CD4-positive, alpha-beta T cell (primary cell): Measurements from ENCODE around the gene PPP2R2B. TPM values are rescaled to one million over a fixed set of nuclear protein-coding genes. Genes with fewer than 3 reads are reported as not detected.

ENCODE experiments used
- ATAC-seq: fragments of 200-7000 bp; cut with Tn5 transposase; one replicate; pipeline ENCODE4 v1.10.0; 2022; ENCODE audit warnings: mild to moderate bottlenecking; ENCODE audit not compliant: poor library complexity
- CTCF ChIA-PET: fragments of 350-600 bp; sonication (Branson Sonifier 250); formaldehyde crosslinking; loops from one replicate; lab custom pipeline; 2021; ENCODE audit warnings: antibody characterized with exemption, inconsistent platforms; lab: Charles Lee
- POLR2A ChIA-PET: fragments of 350-600 bp; sonication (Branson Sonifier 250); formaldehyde crosslinking; loops from one replicate; lab custom pipeline; 2021; ENCODE audit warnings: antibody characterized with exemption, inconsistent platforms; lab: Charles Lee
- DNase-seq, 14 experiments: peaks; one replicate each; pipeline ENCODE4 v3.0.0-alpha.2; 2013 to 2020; ENCODE audit warnings: mixed read lengths in 2 of 14
- H3K27ac ChIP-seq, 2 donors: one replicate each; pipeline versions ENCODE4 v1.5.1 to v1.7.0; 2013; ENCODE audit warnings: low read length in 2 of 2, low read depth in 1 of 2, mild to moderate bottlenecking in 1 of 2
- H3K27me3 ChIP-seq, 2 experiments: 1 replicate in 1 of 2; 2 replicates in 1 of 2; pipeline versions ENCODE4 v1.6.1 to v1.7.0; 2013; ENCODE audit warnings: low read length in 2 of 2, control low read depth in 1 of 2, mild to moderate bottlenecking in 1 of 2, moderate library complexity in 1 of 2; ENCODE audit not compliant: insufficient read depth in 2 of 2, control insufficient read depth in 1 of 2
- H3K36me3 ChIP-seq: one replicate; pipeline ENCODE4 v1.6.1; 2013; ENCODE audit warnings: low read length, control low read depth; ENCODE audit not compliant: insufficient read depth
- H3K4me1 ChIP-seq: one replicate; pipeline ENCODE4 v1.6.1; 2013; ENCODE audit warnings: low read length, control low read depth; ENCODE audit not compliant: insufficient read depth
- H3K4me3 ChIP-seq: one replicate; pipeline ENCODE4 v1.5.1; 2013; ENCODE audit warnings: mild to moderate bottlenecking, low read length, moderate library complexity
- H3K9me3 ChIP-seq, 2 experiments: 1 replicate in 1 of 2; 2 replicates in 1 of 2; pipeline versions ENCODE4 v1.6.1 to v1.7.0; 2013; ENCODE audit warnings: low read length in 2 of 2, mild to moderate bottlenecking in 2 of 2, control low read depth in 1 of 2, moderate library complexity in 1 of 2; ENCODE audit not compliant: control insufficient read depth in 1 of 2, insufficient read depth in 1 of 2
- H3K27ac Mint-ChIP-seq: one replicate; pipeline ENCODE4 v1.8.0; 2020; ENCODE audit warnings: mixed read lengths
- H3K27me3 Mint-ChIP-seq: one replicate; pipeline ENCODE4 v1.8.0; 2021; ENCODE audit warnings: mixed read lengths
- H3K36me3 Mint-ChIP-seq: one replicate; pipeline ENCODE4 v1.8.0; 2021; ENCODE audit warnings: low read depth, mixed read lengths
- H3K4me1 Mint-ChIP-seq: one replicate; pipeline ENCODE4 v1.8.0; 2021; ENCODE audit warnings: low read depth, mixed read lengths
- H3K4me3 Mint-ChIP-seq: one replicate; pipeline ENCODE4 v1.8.0; 2020; ENCODE audit warnings: mild to moderate bottlenecking, mixed read lengths
- H3K9me3 Mint-ChIP-seq: one replicate; pipeline ENCODE4 v1.8.0; 2020; ENCODE audit warnings: mixed read lengths
- intact Hi-C, 2 experiments: fragments of 100-400 bp; cut with DNase I in 1 of 2; cut with micrococcal nuclease in 1 of 2; formaldehyde crosslinking; loops; one replicate each; pipeline versions ENCODE4 v1.15.1 to v1.9.0; 2023 to 2025; cut with DNase I, micrococcal nuclease
- total RNA-seq, 174 experiments: library from RNA in 2 of 174; stranded (reverse) in 2 of 174; gene quantifications; one replicate each; pipeline ENCODE4 v1.2.3 and lab custom pipeline; 2021 to 2026
- TF ChIP-seq, protein P1 (sequence below): fragments of 200-600 bp; IDR thresholded peaks from one replicate; pipeline ENCODE4 v1.8.0; 2022; ENCODE audit warnings: antibody characterized with exemption, mild to moderate bottlenecking

Gene PPP2R2B
- total RNA-seq, 2 experiments from 2014 or later = 4.1 to 4.2 TPM

- Histone ChIP-seq H3K36me3 (no peaks in the 10 kb centered on the region), H3K9me3 (peaks cover 0 to 3% of the 10 kb centered on the region in 2 experiments), H3K27me3 (no peaks in the 10 kb centered on the region), H3K27ac (no peak overlapping the region), H3K4me1 (no peaks in the 10 kb centered on the region), H3K4me3 (no peak overlapping the region)
- POLR2A ChIA-PET = no interaction called here
- ATAC-seq (no peak), DNase-seq (no peak)
- H3K4me1 Mint-ChIP-seq = no peaks in the 10 kb centered on the region
- no peak overlapping the region for H3K27ac Mint-ChIP-seq
- no peaks in the 10 kb centered on the region for H3K36me3 Mint-ChIP-seq
- TF ChIP-seq, protein P1, sequence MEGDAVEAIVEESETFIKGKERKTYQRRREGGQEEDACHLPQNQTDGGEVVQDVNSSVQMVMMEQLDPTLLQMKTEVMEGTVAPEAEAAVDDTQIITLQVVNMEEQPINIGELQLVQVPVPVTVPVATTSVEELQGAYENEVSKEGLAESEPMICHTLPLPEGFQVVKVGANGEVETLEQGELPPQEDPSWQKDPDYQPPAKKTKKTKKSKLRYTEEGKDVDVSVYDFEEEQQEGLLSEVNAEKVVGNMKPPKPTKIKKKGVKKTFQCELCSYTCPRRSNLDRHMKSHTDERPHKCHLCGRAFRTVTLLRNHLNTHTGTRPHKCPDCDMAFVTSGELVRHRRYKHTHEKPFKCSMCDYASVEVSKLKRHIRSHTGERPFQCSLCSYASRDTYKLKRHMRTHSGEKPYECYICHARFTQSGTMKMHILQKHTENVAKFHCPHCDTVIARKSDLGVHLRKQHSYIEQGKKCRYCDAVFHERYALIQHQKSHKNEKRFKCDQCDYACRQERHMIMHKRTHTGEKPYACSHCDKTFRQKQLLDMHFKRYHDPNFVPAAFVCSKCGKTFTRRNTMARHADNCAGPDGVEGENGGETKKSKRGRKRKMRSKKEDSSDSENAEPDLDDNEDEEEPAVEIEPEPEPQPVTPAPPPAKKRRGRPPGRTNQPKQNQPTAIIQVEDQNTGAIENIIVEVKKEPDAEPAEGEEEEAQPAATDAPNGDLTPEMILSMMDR = no peak
- intact Hi-C loops = no loop called here
- no peaks in the 10 kb centered on the region for H3K9me3 Mint-ChIP-seq
- CTCF ChIA-PET = no interaction called here
- H3K27me3 Mint-ChIP-seq = no peaks in the 10 kb centered on the region
- no peak overlapping the region for H3K4me3 Mint-ChIP-seq
Observed at GRCh38 chr5:146703499-146703898, 175.1 kb downstream of the PPP2R2B start.

GRCh38 chr5:146699664-146700418 lies 178.7 kb downstream of the PPP2R2B start:
- intact Hi-C loops = no loop called here
- DNase-seq (no peak), ATAC-seq (no peak)
- Histone ChIP-seq H3K27ac (no peak overlapping the region), H3K9me3 (no peaks in the 10 kb centered on the region), H3K4me3 (no peak overlapping the region), H3K27me3 (no peaks in the 10 kb centered on the region), H3K4me1 (no peaks in the 10 kb centered on the region), H3K36me3 (no peaks in the 10 kb centered on the region)
- Mint-ChIP-seq H3K27me3 (no peaks in the 10 kb centered on the region), H3K27ac (no peak overlapping the region), H3K36me3 (no peaks in the 10 kb centered on the region), H3K4me3 (no peak overlapping the region), H3K4me1 (no peaks in the 10 kb centered on the region), H3K9me3 (no peaks in the 10 kb centered on the region)
- TF ChIP-seq, protein P1 = no peak
- ChIA-PET CTCF (interaction anchor here (0.6 kb wide), 1 partner anchor 71 kb away, joined by 6 read pairs; no protein-coding TSS in a partner anchor), POLR2A (interaction anchor here (0.6 to 0.9 kb wide), 2 partner anchors 32 to 38 kb away, joined by 3 to 5 read pairs; no protein-coding TSS in a partner anchor)

- Histone ChIP-seq H3K27ac (no peak overlapping the region), H3K4me3 (no peak overlapping the region), H3K36me3 (no peaks in the 10 kb centered on the region), H3K27me3 (no peaks in the 10 kb centered on the region), H3K9me3 (no peaks in the 10 kb centered on the region), H3K4me1 (no peaks in the 10 kb centered on the region)
- no peak for DNase-seq
- no peaks in the 10 kb centered on the region for H3K36me3 Mint-ChIP-seq
- POLR2A ChIA-PET = interaction anchor here (0.6 to 0.9 kb wide), 2 partner anchors 33 to 38 kb away, joined by 3 to 5 read pairs; no protein-coding TSS in a partner anchor
- H3K4me1 Mint-ChIP-seq = no peaks in the 10 kb centered on the region
- no peaks in the 10 kb centered on the region for H3K27me3 Mint-ChIP-seq
- H3K4me3 Mint-ChIP-seq = no peak overlapping the region
- no peaks in the 10 kb centered on the region for H3K9me3 Mint-ChIP-seq
- TF ChIP-seq, protein P1 = no peak
- no peak overlapping the region for H3K27ac Mint-ChIP-seq
- CTCF ChIA-PET = interaction anchor here (0.6 kb wide), 1 partner anchor 71 kb away, joined by 6 read pairs; no protein-coding TSS in a partner anchor
- no peak for ATAC-seq
- intact Hi-C loops = no loop called here
Observed at GRCh38 chr5:146699138-146699537, 179.4 kb downstream of the PPP2R2B start.
